ENCODE data around the gene SPTBN4.
A peak's percentile ranks its signal among the peaks of the same experiment; 100 is the strongest.

The SPTBN4 gene

GRCh38 chr19:40614622-40615411, 148.0 kb downstream of the SPTBN4 start (continued):
- peak; percentile 41; the same call in 1 of the 2 replicates for TF ChIP-seq ZNF335 (tag by site-specific recombination; conservative IDR thresholded peaks at IDR 0.05)
- no peak for TF ChIP-seq ZNF202 (tag by site-specific recombination; IDR thresholded peaks at IDR 0.05; ENCODE audit: borderline replicate concordance)
- TF ChIP-seq ZBTB6 (tag by site-specific recombination; IDR thresholded peaks at IDR 0.05): peak; percentile 91
- peak; percentile 64; the same call in 1 of the 2 replicates for TF ChIP-seq KLF17 (tag by site-specific recombination; IDR thresholded peaks at IDR 0.05)
- TF ChIP-seq ZNF398 (tag by site-specific recombination; IDR thresholded peaks at IDR 0.05): no peak
- no peak for TF ChIP-seq ZNF148 (tag by site-specific recombination; IDR thresholded peaks at IDR 0.05; ENCODE audit: borderline replicate concordance)
- TF ChIP-seq PRDM6 (tag by site-specific recombination; IDR thresholded peaks at IDR 0.05): no peak
- TF ChIP-seq ZNF585B (tag by site-specific recombination; IDR thresholded peaks at IDR 0.05): no peak
- TF ChIP-seq ZNF114 (tag by site-specific recombination; IDR thresholded peaks at IDR 0.05): no peak
- no peak for TF ChIP-seq ZNF837 (tag by site-specific recombination; IDR thresholded peaks at IDR 0.05)
- TF ChIP-seq ZNF112 (tag by site-specific recombination; IDR thresholded peaks at IDR 0.05): no peak
- TF ChIP-seq ZNF76 (tag by site-specific recombination; IDR thresholded peaks at IDR 0.05; ENCODE audit: borderline replicate concordance, low read depth): no peak
- peak; percentile 71; the same call in 1 of the 2 replicates for TF ChIP-seq ZNF561 (tag by site-specific recombination; IDR thresholded peaks at IDR 0.05; ENCODE audit: borderline replicate concordance)
- TF ChIP-seq ZFHX2 (tag by site-specific recombination; conservative IDR thresholded peaks at IDR 0.05): peak; percentile 34
- TF ChIP-seq ZBTB8A (tag by site-specific recombination; IDR thresholded peaks at IDR 0.05): peak; percentile 92
- TF ChIP-seq ZNF621 (tag by site-specific recombination; IDR thresholded peaks at IDR 0.05): no peak
- no peak for TF ChIP-seq OVOL3 (tag by site-specific recombination; IDR thresholded peaks at IDR 0.05)
- TF ChIP-seq WT1 (tag by site-specific recombination; IDR thresholded peaks at IDR 0.05): peak; percentile 28
- TF ChIP-seq ZIC2 (tag by site-specific recombination; IDR thresholded peaks at IDR 0.05): no peak
- no peak for TF ChIP-seq ZNF830 (tag by site-specific recombination; IDR thresholded peaks at IDR 0.05; ENCODE audit: low read depth)
- TF ChIP-seq ZNF639 (tag by site-specific recombination; IDR thresholded peaks at IDR 0.05): peak; percentile 43; the same call in 1 of the 2 replicates
- 0 out of 2 replicates have a peak, but pooled peaks have one; percentile 23 for TF ChIP-seq ZNF596 (tag by site-specific recombination; IDR thresholded peaks at IDR 0.05)
- no peak for TF ChIP-seq ZNF221 (tag by site-specific recombination; IDR thresholded peaks at IDR 0.05; ENCODE audit: borderline replicate concordance)
- TF ChIP-seq ZNF211 (tag by site-specific recombination; IDR thresholded peaks at IDR 0.05; ENCODE audit: low read depth): no peak
- TF ChIP-seq ZNF132 (tag by site-specific recombination; IDR thresholded peaks at IDR 0.05; ENCODE audit: borderline replicate concordance): no peak
- TF ChIP-seq ZNF274 (IDR thresholded peaks at IDR 0.05; ENCODE audit: low read length): no peak
- no peak for TF ChIP-seq ZNF274 (tag by site-specific recombination; IDR thresholded peaks at IDR 0.05; ENCODE audit: borderline replicate concordance)
- no peak for TF ChIP-seq ZNF501 (tag by site-specific recombination; IDR thresholded peaks at IDR 0.05)
- TF ChIP-seq ZEB2 (tag by site-specific recombination; IDR thresholded peaks at IDR 0.05): no peak
- peak; percentile 70; the same call in 1 of the 2 replicates for TF ChIP-seq KLF1 (tag by site-specific recombination; IDR thresholded peaks at IDR 0.05)

Data from HEK293 (cell line).